HG03354 (cell line): ENCODE results near the gene C2CD2.

Experiments used
- ATAC-seq: cut with Tn5 transposase; IDR thresholded peaks from one replicate; pipeline ENCODE4 v1.9.1; 2021; ENCODE audit warnings: mild to moderate bottlenecking; ENCODE audit not compliant: unreplicated experiment, poor library complexity, severe bottlenecking

C2CD2 gene

DNA sequence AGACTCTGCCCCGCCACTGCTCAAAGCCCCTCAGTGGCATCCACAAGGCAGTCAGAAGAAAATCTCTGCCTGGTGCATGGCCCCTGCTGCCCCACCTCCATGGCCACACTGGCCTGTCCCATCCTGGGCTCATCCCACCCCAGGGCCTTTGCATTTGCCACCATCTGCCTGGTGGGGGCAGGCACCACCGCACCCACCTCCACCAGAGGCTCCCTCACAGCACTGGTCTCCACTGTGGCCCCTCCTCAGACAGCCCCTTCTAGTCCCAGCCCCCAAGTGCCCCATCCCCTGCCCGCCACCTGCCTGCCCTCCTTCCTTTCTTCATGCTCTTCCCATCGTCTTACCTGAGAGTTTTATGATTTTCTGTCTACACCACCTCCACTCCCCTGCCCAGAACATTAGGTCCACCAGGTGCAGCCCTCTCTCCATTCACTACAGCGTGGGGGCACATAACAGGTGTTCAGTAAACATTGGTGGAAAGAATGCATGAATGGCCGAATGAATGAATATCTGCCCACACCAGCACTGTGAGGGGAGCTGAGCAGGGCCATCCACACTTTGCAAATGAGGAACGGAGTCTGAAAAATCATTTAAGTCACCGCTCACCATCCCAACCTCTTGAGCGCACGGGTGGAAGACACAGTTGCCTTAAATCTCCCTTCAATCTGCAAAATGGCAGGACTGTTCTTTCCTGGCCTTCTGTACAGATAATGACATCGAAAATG, 76.7 kb downstream of the C2CD2 start:
- no peak for ATAC-seq

DNA sequence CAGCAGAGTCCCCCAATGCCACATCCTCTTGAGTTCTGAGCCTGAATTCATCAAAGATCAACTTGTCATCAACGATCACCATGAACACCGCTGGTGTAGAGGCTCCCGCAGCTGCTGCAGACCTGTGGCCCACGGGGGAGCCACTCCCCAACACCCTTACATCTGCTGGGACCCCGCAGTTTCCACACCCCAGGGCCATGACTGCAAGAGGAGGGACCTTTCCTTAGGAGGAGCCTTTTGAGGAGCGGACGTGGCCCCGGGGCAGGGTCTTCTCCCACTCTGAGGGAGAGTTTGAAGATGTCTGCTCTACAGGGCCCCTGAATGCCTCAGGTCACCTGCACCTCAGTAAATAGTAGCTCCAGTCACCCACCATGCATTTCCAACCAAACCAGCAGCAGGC, 77.4 kb downstream of the C2CD2 start:
- ATAC-seq, result no peak

DNA sequence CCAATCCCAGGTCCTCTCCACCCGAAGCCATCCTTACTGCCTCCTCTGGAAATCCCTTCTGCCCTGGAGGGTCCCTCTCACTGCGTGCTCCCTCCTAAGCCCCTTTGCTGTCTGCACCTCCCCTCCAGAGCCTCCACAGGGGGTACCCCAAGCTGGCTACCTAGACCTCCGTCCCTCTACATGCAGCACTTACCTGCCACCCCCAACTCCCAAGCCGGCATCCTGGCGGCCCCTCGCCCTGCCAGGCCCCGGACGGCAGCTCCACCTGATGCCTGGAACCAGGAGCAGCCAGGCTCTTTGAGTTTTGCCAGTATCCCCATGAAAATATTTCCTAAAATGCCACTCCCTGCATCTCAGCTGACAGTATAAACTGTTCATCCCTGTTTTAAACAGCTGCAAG, 78.7 kb downstream of the C2CD2 start:
- no peak for ATAC-seq

DNA sequence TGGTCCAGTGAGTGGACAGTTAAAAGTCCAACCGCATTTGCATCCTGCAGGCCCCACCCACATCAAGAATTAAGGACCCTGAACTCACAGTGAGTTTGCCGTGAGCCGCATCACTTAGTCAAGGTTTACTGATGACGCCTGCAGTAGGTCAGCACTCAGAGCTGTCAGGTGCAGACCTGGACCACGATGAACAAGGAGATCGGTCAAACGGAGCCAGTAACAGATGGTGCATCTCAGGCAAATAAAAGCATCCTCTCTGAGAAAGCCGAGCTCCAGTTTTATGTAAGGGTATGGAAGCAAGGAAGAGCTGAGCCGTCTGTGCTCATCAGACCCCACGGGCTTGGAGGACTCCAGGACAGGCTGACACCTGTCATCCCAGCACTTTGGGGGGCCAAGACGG, 79.2 kb downstream of the C2CD2 start:
- no peak for ATAC-seq

DNA sequence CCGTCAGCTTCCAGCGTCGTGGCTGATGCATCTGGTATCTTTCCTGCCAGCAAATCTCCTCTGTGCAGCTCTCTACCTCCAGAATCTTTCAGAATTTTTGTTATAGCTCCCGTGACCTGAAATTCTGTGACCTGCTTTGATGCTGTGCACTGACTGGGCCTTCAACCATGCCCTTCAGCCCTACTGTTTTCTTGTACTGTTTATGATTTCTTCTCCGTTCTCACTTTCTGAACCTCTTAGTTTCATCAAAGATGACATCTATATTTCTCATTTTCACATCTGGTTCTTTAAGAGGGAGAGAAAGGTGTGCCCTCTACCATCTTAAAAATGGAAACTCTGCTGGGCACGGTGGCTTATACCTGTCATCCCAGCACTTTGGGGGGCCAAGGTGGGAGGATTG, 80.4 kb downstream of the C2CD2 start:
- no peak for ATAC-seq

DNA sequence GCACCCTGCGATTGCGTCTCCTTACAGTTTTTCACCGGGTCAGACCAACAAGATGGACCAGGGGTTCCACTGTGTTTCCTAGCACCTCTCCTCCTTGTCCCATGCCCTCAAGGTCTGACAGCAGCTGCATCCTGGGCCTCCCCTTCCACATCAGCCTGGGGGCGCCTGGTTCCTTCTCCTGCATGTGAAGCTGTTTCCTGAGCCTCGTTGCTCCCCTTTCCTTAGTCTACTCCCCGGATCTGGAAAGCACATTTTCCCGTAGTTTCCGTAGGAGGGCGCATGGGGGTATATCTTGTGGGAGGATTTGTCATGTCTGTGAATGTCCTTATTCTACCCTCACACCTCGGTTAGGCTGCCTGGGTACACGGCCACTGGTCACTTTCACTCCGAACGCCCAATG, 80.8 kb downstream of the C2CD2 start:
- ATAC-seq, result no peak

DNA sequence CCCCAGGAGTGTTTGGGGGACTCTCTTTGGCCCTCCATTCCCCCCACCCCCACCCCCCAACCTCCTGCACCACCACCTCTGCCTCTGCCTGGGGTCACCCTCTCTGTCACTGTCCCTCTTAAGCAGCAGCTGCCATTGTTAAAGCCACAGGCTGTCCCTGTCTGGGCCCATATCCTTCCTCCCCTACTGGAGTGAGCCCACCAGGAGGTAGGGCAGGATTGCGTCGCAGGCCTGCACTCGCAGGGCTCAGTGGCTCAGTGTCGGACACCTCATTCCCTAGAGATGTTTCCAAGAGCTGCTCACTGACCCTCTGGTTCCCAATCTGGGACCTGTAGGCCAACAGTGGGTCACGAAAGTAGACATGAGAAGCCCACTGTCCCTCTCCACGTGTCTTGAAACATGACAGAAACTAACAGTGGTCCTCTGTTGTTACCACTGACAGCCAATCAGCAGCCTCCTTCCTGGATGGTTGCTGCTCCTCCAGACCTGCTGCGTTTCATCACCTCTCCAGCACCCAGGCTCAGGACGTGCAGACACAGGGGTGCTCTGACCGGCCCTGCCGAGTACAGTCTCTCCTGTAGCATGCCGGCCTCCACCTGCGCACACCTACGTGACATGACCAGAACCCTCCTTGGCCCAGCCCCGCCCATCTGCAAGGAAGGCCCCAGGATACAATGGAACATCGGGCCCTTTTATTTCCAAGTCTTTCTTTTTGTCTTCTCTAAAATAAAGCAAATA, 82.4 kb downstream of the C2CD2 start:
- no peak for ATAC-seq

DNA sequence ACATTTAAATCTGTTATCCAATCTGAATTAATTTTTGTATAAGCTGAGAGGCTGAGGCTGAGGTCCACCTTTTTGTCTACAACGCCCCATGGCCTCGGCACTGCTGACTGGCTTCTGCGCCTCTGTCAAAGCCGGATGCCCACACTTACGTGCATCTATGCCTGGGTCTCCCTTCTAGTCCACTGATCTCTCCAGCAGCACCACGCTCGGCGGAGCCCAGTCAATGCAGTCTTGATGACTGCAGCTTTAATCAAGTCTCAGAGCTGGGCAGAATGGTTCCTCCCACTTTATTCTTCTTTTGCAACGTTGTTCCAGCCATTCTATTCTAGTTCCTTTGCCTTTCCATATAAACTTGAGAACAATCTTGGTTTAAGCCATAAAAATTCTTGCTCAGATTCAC, 84.0 kb downstream of the C2CD2 start:
- no peak for ATAC-seq

DNA sequence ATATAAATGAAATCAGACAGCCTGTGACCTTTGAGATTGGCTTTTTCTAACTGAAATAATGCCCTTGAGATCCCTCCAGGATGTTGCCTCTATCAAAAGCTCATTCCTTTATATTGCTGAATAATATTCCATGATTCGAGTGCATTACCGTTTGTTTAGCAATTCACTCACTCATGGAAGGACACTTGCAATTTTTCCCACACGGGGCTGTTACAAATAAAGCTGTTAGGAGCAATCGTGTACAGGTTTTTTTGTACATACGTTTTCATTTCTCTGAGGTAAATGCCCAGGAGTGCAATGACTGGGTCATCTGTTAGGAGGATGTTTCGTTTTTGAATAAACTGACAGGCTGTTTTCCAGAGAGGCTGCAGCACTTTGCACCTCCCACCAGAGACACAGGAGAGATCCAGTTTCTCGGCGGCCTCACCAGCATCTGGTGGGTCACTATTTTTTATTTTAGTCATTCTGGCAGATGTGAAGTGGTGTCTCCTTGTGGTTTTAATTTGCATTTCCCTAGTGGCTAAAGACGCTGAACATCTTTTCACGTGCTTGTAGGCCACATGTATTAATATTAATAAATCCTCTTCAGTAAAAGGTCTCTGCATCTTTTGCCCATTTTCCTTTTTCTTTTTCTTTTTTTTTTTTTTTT, 85.6 kb downstream of the C2CD2 start:
- peak; percentile 75 for ATAC-seq

DNA sequence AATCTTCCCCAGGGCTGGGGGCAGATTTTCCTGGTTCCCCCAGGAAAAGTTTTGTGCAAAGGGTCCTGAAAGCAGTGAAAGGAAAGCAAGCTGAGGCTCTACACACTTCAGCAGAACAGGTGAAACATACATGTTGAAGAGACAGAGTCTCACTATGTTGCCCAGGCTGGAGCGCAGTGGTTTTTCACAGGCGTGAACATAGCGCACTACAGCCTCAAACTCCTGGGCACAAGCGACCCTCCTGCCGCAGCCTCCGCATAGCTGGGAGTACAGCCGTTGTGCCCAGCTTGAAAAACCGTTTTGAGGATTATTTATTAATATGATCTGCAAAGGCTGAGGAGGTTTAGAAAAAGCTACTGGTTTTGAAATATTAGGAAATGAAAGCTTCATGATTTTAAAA, 86.5 kb downstream of the C2CD2 start:
- no peak for ATAC-seq

DNA sequence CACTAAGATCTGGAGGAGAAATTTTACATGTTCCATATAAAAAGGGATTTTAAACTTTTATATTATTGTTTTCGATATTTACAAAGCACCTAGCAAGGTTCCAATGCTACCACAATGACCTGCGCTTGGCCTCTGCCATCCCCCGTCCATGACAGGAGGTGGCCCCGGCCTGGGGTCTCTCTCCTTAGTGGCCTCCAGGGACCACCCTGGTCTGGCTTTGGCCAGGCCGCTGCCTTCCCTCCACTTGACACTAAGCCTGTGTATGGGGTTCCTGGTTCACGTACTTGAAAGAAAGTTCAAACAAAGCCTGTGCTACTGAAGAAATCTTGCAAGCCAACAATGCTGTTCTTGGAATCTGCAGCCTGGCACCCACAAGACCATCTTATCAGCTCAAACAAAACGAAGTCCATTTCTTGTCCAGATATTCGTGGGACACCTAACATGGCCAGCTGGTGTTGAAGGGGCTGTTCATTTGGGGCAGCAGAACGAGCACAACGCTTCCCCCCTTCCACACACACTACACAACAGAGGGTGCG, 87.5 kb downstream of the C2CD2 start:
- ATAC-seq, result no peak

DNA sequence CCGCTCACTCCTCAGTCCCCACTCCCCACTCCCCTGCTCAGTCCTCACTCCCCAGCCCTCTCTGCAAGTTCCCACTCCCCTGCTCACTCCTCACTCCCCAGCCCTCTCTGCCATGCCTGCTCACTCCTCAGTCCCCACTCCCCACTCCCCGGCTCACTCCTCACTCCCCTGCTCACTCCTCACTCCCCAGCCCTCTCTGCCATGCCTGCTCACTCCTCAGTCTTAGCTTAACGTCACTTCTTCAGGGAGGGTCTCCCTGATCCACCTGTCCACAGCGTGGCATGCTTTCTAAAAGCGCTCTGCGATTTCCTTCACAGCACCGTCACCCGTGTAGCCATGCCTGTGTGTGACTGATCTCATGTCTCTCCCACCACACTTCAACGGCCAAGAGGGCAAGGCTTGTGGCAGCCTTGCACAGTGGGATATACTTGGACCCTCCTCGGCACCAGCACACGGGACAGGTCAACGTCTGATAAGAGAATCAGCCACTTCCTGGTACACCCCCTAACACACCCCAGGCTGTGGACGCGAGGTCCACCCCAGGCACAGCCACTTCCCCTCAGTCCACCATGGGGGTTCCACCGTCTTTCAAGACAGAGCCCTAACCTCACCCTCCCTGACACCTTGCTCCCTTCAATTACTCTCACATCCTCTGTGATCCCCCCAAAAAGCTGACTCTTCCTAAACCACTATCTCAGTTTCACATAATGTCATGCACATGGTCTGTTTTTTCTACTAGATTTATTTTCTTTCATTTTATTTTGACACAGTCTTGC, 88.6 kb downstream of the C2CD2 start:
- peak; percentile 41 for ATAC-seq

DNA sequence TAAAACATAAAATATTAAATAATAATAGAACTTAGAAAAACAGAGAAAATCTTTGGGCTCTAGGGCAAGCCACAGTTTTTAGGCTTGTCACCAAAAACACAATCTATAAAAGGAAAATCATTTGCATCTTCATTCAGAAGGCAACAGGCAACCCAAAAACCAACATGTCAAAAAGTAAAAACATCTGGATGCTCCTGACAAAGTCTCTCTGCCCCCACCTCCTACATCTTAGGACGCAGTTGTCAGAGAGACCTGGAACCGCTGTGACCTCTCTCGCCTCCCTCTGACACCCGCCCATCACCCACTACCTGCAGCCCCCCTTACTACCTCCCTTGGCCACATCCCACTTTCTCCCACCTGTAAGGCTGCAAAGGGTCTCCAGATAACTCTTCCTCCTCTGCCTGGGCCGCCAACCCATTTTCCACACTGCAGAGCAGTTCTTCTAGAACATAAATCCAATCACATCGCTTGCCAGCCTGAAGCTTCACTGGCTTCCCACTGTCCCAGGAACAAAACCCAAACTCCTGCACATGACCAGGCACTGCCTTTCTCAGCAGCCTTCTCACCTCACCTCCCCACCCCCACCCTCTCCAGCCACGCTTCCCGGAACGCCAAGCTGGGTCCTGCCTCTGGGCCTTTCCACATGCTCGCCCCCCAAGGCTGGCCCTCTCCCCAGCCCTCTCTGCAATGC, 89.4 kb downstream of the C2CD2 start:
- no peak for ATAC-seq

DNA sequence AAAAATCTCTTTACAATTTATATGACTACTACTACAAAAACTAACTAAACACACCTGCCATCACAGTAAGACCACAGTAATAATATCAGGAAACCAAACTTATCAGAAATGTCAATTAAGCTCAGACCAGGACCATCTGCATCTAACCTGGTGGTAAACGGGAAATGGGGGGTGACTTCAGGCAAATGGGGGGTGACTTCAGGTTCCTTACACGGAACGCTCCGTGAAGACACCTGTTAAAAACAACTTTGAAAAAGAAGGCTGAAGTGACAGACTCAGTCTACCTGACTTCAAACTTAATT, 90.4 kb downstream of the C2CD2 start:
- ATAC-seq, result no peak

DNA sequence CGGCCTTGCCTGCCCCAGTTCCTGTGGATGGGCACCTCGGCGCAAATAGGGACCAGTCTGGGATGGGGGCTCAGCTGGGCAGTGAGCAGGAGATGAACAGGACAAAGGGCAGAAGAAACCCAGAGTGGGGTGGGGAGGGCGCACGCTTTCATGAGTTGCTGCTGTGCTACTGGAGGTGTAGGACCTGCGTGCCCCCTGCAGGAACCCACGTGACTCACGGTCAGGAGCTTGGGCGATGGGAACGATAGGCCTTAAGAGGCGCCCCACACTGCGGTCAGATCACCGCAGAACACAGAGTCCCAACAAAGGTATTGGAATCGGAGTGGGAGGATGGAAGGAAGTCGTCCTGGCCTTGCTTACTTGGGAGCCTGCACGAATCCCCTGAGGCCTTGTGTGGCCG, 91.8 kb downstream of the C2CD2 start:
- ATAC-seq, result no peak

DNA sequence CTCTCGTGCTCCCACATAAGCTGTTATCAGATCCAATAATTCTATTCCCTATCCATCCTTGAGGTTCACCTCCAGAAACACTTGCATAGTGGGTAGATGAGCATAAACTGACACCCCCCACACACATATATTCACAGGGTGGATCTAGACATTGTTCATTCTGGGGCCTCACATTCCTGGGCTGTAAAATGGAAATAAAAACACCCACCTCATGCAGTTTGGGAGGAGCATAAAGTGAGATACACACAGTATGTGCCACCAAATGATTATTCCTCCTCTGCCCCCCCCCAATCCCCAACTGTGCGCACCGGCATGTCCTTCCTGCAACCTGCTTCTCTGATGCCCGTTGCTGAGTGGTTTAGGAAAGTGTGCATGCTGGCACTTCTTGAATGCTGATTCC, 92.6 kb downstream of the C2CD2 start:
- no peak for ATAC-seq

DNA sequence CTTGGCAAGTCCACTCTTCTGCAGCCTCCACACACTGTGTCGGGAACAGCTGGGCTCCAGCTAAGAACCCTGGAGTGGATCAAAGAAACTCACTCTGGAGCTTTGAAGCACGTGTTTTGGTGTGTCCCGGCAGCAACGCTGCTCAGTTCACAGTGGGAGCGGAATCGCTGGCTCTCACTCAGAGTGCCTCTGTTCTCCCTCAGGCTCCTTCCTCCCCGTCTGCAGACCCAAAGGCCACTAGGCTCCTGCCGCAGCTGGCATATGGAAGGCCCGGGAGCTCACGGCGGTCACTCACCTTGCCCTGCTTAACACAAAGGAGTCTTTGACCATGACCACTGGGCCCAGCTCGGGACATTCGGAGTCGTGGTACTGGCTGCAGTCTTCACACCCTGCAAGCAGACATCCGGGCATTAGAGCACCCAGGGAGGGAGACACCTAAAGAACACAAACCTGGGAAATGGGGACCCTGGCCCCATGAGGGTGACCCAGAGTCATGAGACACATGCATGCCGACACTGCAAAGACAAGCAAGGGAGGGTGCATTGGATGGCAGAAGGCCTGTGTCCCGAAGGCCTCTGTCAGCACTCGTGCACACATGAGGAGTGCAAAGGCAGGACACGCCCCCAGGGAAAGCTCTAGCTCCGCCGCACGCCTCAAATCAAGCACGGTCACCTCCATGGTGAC, 94.4 kb downstream of the C2CD2 start:
- no peak for ATAC-seq

DNA sequence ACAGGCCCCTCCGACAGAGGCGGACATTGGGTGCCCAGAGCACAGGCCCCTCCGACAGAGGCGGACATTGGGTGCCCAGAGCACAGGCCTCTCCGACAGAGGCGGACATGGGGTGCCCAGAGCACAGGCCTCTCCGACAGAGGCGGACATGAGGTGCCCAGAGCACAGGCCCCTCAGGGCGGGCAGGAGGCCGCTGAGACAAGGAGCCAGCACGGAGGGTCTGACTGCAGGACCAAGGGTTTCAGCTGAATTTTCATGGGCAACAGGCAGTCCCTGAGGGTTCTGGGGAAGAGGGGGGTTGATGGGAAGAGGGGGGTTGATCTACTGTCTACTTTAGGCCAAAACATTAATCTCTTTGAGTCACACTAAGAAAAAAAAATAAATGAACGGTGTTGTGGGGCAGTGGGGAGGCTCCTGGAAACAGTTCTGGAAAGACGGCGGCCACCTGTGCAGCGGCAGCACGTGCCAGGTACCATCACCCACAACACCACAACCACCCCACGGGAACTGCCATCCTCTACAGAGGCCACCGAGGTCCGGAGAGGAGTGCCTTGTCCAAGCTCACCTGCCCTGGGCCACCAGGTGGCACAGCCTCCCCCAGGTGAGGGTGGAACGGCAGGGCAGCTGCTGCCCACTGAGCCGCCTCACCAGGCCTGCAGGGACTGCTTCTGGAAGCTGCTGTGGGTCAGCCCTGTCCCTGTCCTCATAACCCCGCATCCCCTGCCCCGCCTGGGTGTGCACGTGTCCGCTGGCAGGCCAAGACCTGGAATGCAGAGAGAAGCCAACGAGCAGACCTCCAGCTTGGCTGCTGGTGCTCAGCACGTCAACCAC, 95.1 kb downstream of the C2CD2 start:
- no peak for ATAC-seq
